CD1c-positive myeloid dendritic cell (primary cell): ENCODE measurements around the gene USP26.
"Not testable (repeated sequence)": the region's sequence is repeated elsewhere in the genome, so short reads cannot be mapped to it uniquely, and the experiment has no call there.

Source experiments
- DNase-seq: peaks from one replicate; pipeline ENCODE4 v3.0.0-alpha.2; 2016; ENCODE audit errors: extremely low spot score

USP26 gene

DNA sequence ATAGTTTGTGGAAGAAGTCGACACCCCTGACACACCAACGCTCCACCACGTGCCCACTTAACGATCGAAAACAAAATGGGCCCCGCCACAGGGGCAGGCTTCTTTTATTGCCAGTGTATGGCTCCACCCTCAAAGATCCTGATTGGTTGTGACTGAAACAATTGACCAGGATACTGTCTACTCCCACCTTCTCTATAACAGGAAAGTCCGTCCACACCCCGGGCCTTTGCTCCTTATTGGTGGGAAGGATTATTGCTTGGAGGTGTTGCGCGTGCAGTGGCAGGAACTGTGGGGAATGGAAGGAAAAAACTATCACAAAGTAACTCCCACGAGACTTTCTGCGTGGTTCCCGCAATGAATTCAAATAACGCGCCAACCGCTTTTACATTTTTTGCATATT lies at the start of gene USP26:
TSS of gene USP26 (minus strand) at position 79 of the 400 bp plus-strand sequence. CDS start 68,889 bp downstream, outside the sequence.
- no peak for DNase-seq

- no peak for DNase-seq
Measured at GRCh38 chrX:133134282-133134681, 37.4 kb upstream of the USP26 start.

DNA sequence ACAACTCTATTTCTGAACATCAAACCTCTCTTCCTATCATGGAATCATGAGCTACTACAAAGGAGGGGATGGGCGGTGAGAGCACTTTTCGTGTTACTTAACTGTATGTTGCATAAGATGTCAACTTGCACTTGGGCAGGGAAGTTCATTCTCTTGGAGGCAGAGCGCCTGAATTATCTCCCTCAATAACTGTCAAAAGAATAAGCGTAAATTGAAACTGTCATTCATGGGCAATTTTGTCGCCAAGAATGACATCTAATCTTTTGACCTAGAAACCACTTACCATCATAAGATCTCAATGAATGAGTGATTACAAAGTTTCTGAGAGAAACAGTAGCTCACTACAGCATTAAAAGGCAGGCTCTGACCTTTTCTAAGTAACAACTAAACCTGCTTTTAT lies 23.5 kb upstream of the USP26 start:
- no peak for DNase-seq

DNA sequence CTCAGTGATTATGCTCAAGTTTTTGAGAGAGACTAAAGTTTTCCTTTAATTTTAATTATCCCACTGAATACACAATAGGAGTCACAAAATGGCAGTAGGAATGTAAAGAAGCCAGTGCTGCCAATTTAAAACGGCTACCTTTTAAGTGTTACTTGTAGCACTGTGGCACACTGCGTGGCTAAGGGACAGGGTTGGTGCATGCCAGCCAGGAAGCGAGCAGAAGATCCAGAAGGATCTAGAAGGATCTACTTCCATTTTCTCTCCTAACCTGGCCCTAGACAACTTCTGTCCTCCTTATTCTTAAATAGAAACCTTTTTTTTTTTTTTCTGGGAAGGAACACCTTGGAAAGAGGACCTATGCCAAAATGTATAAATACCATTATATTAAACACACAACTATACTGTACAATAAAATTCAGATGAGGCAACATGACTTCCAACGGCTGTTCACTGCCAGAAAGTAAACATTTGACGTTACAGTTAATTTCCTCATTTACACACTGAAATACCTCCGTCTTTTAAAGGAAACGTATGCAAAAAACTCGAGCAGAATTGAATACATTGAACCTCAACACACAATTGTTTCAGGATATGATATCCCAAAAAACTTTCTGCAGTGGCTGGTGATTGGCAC lies 2.7 kb downstream of the USP26 start:
- no peak for DNase-seq

- no peak for DNase-seq
Measured at GRCh38 chrX:133090236-133090809, 6.6 kb downstream of the USP26 start.

GRCh38 chrX:133089411-133089810 lies 7.5 kb downstream of the USP26 start:
- no peak for DNase-seq

DNA sequence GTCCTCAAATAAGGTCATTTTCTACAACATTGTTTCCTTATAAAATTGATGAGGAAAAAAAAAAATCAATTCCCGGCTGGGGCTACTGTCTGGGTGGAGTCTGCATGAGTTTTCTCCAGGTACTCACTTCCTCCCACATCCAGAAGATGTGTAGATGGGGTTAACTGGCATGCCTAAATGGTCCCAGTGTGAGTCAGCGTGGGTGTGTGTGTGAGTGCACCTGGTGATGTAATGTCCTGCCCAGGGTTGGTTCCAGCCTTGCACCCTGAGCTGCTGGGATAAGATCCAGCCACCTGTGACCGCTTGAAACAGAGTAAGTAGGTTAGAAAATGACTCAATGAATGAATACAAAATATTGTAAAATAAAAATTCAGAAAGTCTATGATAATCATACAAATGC lies 11.1 kb downstream of the USP26 start:
- DNase-seq, result no peak

DNA sequence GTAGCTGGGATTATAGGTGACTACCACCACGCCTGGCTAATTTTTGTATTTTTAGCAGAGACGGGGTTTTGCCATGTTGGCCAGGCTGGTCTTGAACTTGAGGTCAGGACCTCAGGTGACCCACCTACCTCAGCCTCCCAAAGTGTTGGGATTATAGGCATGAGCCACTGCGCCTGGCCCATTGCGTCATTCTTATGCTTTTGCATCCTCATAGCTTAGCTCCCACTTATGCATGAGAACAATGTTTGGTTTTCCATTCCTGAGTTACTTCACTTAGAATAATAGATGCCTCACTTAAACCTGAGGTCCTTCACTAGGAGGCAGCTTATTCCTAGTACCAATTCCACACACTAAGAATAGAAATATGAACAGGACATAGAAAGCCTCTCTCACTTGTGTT lies 11.9 kb downstream of the USP26 start:
- not testable (repeated sequence) for DNase-seq

DNA sequence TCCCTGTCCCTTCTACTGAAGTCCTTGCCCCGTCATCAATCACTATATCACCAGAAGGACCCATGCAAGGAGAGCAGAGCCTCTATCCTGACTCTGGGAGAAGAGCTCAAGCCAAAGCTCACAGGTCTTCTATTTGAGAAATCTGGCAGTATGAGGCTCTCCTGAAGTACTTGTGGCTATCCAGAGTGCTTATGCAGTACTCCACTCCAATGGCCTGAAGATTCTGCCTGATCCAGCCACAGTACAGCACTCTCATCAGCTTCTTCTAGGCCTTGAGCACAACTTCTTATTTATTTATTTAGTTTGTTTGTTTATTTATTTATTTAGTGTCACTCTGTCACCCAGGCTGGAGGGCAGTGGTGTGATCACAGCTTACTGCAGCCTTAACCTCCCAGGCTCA lies 13.0 kb downstream of the USP26 start:
- DNase-seq, result no peak

DNA sequence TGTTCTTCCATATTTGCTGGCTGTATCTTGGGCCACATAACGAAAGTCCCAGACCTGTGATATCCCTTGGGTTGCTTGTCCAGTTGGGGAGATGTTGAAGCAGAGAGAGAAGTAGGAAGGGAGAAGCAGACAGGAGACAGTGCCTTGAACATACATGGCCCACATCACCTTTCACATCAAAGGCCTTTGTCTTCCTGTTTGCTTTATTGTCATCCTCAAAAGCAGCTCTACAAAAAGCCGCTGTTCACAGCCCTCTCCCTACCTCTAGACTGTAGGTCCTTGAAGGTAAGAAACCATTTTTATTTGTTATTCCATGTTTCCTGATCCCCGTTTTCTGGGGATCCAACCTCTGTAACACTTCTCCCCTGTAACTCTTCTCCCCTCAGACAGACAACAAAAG lies 14.9 kb downstream of the USP26 start:
- DNase-seq, result no peak

GRCh38 chrX:133077856-133078255 lies 19.1 kb downstream of the USP26 start:
- DNase-seq, result not testable (repeated sequence)

DNA sequence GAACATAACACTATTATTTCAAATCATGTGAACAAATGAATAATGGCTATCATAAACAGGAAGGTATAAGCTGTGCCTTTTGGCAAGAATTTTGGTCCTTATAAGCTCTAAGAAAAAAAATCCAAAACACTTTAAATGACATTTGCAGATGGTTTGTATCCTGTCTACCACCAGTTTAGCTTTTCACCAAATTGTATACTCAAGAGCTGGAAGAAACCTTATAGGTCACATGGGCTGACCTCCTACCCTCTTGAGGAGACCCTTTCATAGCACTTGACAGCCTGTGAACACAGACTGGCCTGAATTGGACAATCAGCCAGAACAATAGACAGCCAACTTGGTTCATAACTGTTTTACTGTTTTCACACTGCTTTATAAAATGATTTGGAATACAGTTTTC lies 24.3 kb downstream of the USP26 start:
- DNase-seq, result no peak

DNA sequence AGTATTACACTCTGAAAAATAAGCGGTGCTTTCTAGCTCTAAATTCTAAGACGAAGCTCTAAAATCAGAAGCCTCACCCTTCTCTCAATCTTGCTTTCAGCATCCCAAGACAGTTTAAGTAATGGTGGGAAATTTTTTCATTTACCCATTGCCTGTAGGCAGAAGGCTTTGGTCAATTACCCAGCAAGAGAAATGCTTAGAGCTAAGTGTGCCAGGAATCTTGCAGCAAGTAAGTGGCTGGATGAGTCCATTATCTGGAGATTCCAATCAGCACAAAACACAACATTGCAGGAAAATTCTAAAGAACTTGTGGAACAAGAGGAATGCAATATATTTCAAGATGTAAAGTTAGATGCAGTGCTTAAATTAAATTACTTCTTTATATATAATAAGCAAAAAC lies 28.4 kb downstream of the USP26 start:
- DNase-seq, result no peak

DNA sequence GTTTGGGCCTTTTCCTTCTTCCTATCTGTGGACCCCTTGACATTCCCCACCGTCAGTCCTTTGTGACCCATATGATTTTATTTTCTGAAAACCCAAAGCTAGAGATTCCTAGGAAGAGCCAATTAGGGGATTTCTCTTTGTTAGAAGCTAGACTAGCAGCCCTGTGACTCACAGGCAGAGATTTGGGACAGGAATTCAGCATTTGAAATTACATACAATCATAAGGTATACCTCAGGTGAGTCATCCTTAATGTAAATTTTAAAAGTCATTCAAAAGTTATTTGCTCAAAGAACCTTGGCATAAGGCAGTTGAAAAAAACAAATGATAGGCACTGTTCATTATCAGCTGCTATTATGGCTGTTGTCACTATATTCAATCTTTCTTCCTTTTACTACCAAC lies 40.6 kb downstream of the USP26 start:
- no peak for DNase-seq

DNA sequence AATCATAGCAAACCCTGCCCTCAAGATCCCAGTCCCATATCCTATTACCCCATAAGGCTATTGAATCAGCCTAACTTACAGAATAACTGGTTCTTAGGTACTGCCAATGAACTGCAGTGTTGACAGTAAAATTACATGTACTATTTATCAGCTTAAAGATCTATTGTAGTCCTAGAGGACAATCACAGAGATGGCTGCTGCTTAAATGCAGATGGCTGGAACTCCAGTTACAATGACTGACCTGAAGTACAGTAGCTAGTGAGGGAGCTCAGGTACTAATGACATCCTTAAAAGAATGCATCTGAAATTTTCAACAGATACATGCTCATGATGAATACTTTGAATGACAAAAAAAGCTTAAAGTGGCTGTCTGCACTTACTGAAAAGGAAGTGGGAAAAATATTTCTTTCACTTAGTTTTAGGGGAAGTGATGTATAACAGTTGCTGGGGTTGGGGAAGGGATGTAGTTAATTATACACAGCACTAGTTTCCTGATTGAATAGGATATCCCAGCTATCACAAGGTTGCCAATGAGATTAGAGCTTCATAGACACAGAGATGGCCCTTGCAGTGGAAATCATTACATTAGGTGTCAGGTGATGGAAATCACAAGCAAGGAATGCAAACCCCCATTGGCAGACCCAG lies 42.0 kb downstream of the USP26 start:
- DNase-seq, result no peak

DNA sequence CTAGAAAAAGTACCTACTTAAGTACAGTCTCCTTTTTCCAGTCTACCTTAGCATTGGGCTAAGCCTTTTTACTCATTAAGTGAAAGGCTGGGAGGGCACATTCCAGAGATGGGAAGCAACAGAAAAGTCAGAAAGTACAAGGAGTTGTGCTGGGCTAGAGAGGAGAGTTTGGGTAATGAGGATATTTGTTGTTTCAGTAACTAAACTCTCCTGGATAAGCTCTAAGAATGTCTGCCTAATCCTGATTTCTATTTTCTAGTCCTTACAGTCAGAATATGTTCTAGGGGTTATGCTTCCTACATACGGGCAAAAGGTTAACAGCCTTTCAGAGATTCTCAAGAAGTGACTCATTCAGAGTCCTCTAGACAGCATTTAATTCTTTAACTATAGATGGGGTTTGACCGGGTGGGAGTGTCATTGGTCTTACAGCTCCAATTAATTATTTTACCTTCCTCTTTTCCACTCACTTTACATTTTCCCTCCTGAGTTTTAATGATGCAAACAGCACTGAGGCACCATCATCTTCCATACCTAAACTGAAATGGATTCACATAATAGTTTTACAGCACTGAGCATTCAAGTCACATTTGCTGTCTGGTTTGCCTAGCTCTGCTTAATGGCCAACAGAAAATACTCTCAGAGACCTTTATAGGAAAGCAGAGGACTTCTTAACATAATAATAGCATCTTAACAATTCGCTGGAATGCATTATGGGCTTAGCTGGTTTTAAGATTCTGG lies 42.9 kb downstream of the USP26 start:
- no peak for DNase-seq

DNA sequence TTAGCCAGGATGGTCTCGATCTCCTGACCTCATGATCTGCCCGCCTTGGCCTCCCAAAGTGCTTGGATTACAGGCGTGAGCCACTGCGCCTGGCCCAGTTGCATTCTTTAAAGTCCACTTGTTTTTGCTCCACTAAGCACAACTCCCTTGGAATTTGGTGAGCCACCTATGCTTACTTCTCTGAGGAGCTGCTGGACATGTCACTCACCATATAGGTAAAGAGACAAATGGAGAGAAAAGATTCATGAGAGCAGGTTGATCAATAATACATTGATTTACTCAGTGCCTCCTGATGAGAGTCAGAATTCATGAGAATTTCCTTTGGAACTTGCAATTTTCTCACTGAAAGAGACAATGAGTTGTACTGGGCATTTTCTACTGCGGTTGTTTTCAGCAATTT lies 48.2 kb downstream of the USP26 start:
- DNase-seq, result no peak

DNA sequence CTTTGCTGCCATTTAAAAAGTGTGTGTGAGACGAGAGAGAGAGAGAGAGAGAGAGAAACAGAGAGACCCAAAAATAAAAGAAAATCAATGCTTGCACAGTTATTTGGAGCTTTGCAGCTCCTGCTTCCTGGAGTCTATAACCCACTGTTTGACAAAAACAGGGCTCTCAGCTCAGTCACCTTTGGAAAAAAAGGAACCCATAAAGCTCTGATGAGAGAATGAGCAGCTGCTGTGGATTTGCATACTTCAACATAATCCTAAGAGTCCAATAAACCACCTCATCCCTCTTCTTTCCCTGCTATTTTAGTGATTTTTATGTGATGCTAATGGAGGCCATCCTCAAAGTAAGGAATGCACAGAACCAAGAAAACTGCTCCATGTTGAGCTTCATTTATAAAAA lies 50.3 kb downstream of the USP26 start:
- DNase-seq, result no peak

DNA sequence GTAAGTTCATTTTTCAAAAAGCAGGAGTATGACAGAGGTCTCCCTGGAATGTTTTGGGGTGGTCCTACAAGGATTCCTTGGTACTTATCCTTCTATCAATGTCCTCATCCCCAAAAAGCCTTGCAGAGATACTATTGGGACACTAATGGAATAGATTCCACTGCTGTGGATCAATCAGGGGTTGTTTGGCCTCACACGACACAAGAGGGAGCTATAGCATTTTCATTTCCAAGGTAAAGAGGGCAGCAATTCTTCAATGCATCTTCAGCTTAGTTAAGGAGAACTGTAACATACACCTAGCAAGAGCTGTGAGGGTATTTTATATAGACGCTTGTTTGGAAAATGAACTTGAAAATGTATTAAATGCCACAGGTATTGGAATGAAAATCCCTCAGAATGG lies 50.9 kb downstream of the USP26 start:
- no peak for DNase-seq

DNA sequence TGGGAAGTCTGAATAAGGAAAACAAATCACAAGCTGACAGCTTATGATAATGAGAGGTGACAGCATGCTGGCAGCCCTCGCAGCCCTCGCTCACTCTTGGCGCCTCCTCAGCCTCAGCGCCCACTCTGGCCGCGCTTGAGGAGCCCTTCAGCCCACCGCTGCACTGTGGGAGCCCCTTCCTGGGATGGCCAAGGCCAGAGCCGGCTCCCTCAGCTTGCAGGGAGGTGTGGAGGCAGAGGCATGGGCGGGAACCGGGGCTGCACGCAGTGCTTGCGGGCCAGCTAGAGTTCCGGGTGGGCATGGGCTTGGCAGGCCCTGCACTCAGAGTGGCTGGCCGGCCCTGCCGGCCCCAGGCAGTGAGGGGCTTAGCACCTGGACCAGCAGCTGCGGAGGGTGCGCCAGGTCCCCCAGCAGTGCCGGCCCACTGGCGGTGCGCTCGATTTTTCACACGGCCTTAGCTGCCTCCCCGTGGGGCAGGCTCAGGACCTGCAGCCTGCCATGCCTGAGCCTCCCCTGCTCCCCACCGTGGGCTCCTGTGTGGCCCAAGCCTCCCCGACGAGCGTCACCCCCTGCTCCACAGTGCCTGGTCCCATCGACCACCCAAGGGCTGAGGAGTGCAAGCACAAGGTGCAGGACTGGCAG lies 52.6 kb downstream of the USP26 start:
- DNase-seq, result not testable (repeated sequence)

GRCh38 chrX:133042260-133042659 lies 54.6 kb downstream of the USP26 start:
- no peak for DNase-seq

DNA sequence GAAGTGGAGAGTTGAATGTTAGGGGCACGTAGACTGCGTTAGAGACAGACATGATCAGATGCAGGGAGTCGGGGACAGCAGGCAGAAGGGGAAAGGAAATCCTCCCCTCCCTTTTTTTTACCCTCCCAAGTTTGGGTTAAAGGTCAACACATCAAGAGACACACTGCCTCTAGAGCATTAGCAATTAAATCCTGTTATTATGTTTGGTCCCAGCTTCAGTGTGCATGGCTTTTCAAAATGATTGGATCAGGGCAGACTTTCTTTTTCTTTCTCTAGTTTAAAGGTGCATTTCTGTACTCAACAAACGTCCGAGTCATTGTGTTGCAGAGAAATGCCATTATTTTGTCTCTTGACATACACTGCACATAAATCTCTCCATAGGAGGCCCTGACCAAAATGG lies 63.9 kb downstream of the USP26 start:
- no peak for DNase-seq
